ENCODE measurements around the gene CDC7. TPM values are rescaled to one million over a fixed set of nuclear protein-coding genes. Genes with fewer than 3 reads are reported as not detected.
A peak's percentile ranks its signal among the peaks of the same experiment; 100 is the strongest.

CDC7 gene
- total RNA-seq, 2 experiments from 2014 or later = 28.0 to 30.3 TPM

DNA sequence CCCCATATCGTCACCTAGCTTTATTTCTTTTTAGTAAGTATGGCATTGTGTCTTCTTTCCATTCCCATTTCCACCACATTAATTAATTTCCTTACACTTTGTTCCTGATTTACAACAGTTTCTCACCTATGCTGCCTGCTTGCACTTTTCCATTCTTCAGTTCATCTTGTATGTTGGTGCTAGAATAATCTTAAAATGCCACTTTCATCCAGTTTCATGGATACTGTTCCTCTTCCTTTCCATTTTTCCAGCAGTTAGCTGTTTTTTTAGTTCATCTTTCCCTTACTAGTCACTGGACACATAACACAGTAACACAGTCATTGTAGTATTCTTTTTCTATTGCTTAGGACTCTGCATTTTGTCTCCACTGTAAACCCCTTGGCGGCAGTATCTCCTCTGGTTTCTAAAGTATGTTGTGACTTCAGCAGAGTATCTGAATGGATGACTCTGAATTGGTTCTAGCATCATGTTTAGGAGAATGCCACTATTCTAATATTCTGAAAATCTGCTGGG is 2.1 kb downstream of the CDC7 start:
- TF ChIP-seq, protein P1, sequence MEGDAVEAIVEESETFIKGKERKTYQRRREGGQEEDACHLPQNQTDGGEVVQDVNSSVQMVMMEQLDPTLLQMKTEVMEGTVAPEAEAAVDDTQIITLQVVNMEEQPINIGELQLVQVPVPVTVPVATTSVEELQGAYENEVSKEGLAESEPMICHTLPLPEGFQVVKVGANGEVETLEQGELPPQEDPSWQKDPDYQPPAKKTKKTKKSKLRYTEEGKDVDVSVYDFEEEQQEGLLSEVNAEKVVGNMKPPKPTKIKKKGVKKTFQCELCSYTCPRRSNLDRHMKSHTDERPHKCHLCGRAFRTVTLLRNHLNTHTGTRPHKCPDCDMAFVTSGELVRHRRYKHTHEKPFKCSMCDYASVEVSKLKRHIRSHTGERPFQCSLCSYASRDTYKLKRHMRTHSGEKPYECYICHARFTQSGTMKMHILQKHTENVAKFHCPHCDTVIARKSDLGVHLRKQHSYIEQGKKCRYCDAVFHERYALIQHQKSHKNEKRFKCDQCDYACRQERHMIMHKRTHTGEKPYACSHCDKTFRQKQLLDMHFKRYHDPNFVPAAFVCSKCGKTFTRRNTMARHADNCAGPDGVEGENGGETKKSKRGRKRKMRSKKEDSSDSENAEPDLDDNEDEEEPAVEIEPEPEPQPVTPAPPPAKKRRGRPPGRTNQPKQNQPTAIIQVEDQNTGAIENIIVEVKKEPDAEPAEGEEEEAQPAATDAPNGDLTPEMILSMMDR (IDR thresholded peaks at IDR 0.05) = no peak
- H3K27me3 Mint-ChIP-seq = no peaks in the 10 kb centered on the region
- ATAC-seq = no peak
- H3K27ac Mint-ChIP-seq = peak overlapping the region; percentile 31
- peaks cover 18% of the 10 kb centered on the region for H3K4me1 Mint-ChIP-seq (ENCODE audit: low read depth)
- intact Hi-C loops (cut with micrococcal nuclease) = no loop called here
- CTCF ChIA-PET = interaction anchor here (0.7 to 2.0 kb wide), 5 partner anchors 21 to 382 kb away, joined by 3 to 8 read pairs (median 3); no protein-coding TSS in a partner anchor
- H3K36me3 Mint-ChIP-seq (ENCODE audit: low read depth) = peaks cover 21% of the 10 kb centered on the region
- POLR2A ChIA-PET = interaction anchor here (1.3 kb wide), 1 partner anchor 318 kb away, joined by 5 read pairs; no protein-coding TSS in a partner anchor
- H3K9me3 Mint-ChIP-seq = no peaks in the 10 kb centered on the region
- DNase-seq = no peak
- no peak overlapping the region for H3K4me3 Mint-ChIP-seq

DNA sequence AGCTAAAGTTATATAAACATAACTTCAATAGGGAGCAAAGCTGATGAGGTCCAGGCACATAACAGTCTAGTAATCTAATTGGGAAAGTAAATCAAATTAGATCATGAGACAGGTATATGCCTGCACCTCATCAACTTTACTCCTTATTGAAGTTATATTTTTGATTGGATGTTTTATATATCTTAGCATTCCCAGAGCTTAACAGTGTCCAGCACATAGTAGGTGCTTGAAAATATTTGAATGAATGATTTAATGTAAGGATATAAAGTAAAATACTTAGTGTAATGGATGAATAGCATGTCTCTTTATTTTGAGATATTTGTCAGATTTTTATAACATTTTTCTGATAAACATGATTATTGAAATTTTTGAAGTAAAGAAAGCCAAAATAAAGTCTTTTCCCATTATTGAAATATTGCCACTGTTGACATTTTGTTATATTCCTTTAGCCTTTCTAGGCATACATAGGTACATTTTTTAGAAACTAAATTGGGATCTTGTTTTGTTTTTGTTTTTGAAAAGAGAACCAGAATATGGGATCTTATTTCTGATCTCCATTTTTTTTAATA is 2.8 kb downstream of the CDC7 start:
- ATAC-seq (no peak), DNase-seq (no peak)
- Mint-ChIP-seq H3K27me3 (no peaks in the 10 kb centered on the region), H3K4me3 (no peak overlapping the region), H3K9me3 (no peaks in the 10 kb centered on the region), H3K4me1 (ENCODE audit: low read depth) (peaks cover 18% of the 10 kb centered on the region), H3K36me3 (ENCODE audit: low read depth) (peaks cover 21% of the 10 kb centered on the region), H3K27ac (no peak overlapping the region)
- ChIA-PET POLR2A (no interaction called here), CTCF (no interaction called here)
- intact Hi-C loops (cut with micrococcal nuclease) = no loop called here
- TF ChIP-seq, protein P1 (IDR thresholded peaks at IDR 0.05) = no peak

DNA sequence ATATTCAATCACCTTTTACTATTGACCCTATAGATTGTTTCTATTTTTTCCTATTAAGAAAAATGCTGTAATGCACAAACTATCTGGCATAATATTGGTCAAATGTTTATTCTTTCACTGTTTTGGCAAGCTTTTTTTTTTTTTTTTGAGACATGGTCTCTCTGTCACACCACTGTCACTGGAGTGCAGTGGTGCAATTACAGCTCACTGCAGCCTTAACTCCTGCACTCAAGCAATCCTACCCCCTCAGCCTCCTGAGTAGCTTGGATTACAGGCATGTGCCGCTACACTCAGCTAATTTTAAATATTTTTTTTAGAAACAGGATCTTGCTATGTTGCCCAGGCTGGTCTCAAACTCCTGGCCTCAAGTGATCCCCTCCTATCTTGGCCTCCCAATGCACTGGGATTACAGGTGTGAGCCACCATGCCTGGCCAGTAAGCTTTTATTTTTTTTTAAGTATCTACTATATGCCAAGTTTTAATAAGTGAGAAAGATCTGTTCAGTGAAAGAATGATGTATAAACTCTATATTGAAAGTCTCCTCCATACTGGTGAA is 3.4 kb downstream of the CDC7 start:
- intact Hi-C loops (cut with micrococcal nuclease) = no loop called here
- no peak overlapping the region for H3K4me3 Mint-ChIP-seq
- TF ChIP-seq, protein P1 (IDR thresholded peaks at IDR 0.05) = no peak
- ATAC-seq (no peak), DNase-seq (no peak)
- H3K36me3 Mint-ChIP-seq (ENCODE audit: low read depth) = peaks cover 27% of the 10 kb centered on the region
- H3K9me3 Mint-ChIP-seq = no peaks in the 10 kb centered on the region
- H3K4me1 Mint-ChIP-seq (ENCODE audit: low read depth) = peaks cover 18% of the 10 kb centered on the region
- H3K27me3 Mint-ChIP-seq = no peaks in the 10 kb centered on the region
- POLR2A ChIA-PET = no interaction called here
- H3K27ac Mint-ChIP-seq = no peak overlapping the region
- CTCF ChIA-PET = interaction anchor here (0.6 kb wide), 1 partner anchor 493 kb away, joined by 3 read pairs; no protein-coding TSS in a partner anchor

DNA sequence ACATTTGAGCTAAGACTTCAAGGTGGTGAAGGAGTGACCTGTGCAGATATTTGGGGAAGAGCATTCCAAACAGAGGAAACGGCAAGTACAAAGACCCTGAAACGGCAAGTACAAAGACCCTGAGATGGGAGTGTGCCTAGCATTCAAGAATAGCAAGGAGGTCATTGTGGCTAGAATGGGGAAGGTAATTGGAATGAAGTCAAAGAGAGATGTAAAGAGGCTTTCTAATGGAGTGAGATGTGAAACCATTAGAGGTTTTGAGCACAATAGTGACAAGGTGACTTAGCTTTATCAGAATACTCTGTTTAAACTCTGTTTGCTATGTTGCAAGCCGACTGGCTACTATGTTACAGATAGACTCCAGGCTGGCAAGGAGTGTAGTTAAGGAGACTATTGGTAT is 4.4 kb downstream of the CDC7 start:
- Mint-ChIP-seq H3K9me3 (no peaks in the 10 kb centered on the region), H3K27me3 (no peaks in the 10 kb centered on the region), H3K27ac (no peak overlapping the region), H3K4me1 (ENCODE audit: low read depth) (peaks cover 18% of the 10 kb centered on the region), H3K4me3 (no peak overlapping the region), H3K36me3 (ENCODE audit: low read depth) (peaks cover 36% of the 10 kb centered on the region)
- POLR2A ChIA-PET = interaction anchor here (0.9 to 1.0 kb wide), 2 partner anchors 9 to 20 kb away, joined by 3 to 7 read pairs; no protein-coding TSS in a partner anchor
- ATAC-seq (no peak), DNase-seq (no peak)
- TF ChIP-seq, protein P1 (IDR thresholded peaks at IDR 0.05) = no peak
- CTCF ChIA-PET = interaction anchor here (1.1 kb wide), 1 partner anchor 423 kb away, joined by 3 read pairs; no protein-coding TSS in a partner anchor
- intact Hi-C loops (cut with micrococcal nuclease) = no loop called here

DNA sequence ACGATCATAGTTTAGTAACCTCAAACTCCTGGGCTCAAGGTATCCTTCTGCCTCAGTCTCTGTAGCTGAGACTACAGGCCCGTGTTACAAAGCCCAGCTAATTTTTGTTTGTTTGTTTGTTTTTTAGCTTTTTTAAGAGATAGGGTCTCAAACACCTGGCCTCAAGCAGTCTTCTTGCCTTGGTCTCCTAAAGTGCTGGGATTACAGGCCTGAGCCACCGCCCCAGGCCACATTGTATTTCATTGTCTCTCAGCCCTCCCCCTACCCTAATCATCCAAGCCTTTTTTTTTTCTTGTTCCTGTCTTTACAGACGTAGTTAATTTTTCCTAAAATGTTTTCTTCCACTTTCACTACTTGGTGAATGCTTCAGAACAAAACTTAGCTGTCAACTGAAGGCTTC is 5.4 kb downstream of the CDC7 start:
- Mint-ChIP-seq H3K9me3 (no peaks in the 10 kb centered on the region), H3K4me3 (no peak overlapping the region), H3K27ac (no peak overlapping the region), H3K4me1 (ENCODE audit: low read depth) (peaks cover 18% of the 10 kb centered on the region), H3K36me3 (ENCODE audit: low read depth) (peaks cover 42% of the 10 kb centered on the region), H3K27me3 (no peaks in the 10 kb centered on the region)
- intact Hi-C loops (cut with micrococcal nuclease) = no loop called here
- ChIA-PET CTCF (interaction anchor here (1.1 kb wide), 1 partner anchor 422 kb away, joined by 3 read pairs; no protein-coding TSS in a partner anchor), POLR2A (interaction anchor here (1.0 kb wide), 1 partner anchor 19 kb away, joined by 7 read pairs; no protein-coding TSS in a partner anchor)
- TF ChIP-seq, protein P1 (IDR thresholded peaks at IDR 0.05) = no peak
- ATAC-seq (no peak), DNase-seq (no peak)
